GM12874 (cell line): ENCODE measurements around the gene TEX19.
A peak's percentile ranks its signal among the peaks of the same experiment; 100 is the strongest.

Experiments used
- CTCF ChIP-seq: IDR thresholded peaks from 2 replicates; pipeline ENCODE4 v1.5.1; 2011; ENCODE audit warnings: low read depth, mild to moderate bottlenecking, control low read depth, low read length, moderate library complexity; ENCODE audit not compliant: insufficient read depth

Gene TEX19

GRCh38 chr17:82319619-82320062 lies 39.4 kb upstream of the TEX19 start:
- no peak for TF ChIP-seq CTCF

GRCh38 chr17:82320140-82320840 lies 38.8 kb upstream of the TEX19 start:
- no peak for TF ChIP-seq CTCF

- peak; percentile 82 for TF ChIP-seq CTCF
These were observed 37.8 kb upstream of the TEX19 start for GRCh38 chr17:82320956-82321927.

GRCh38 chr17:82321947-82322466 lies 37.0 kb upstream of the TEX19 start:
- no peak for TF ChIP-seq CTCF

GRCh38 chr17:82322526-82323453 lies 36.3 kb upstream of the TEX19 start:
- TF ChIP-seq CTCF = no peak

GRCh38 chr17:82323514-82324234 lies 35.4 kb upstream of the TEX19 start:
- no peak for TF ChIP-seq CTCF
